22Rv1 (cell line): ENCODE data around the gene DNAJB12.
"Not testable (repeated sequence)": the region's sequence is repeated elsewhere in the genome, so short reads cannot be mapped to it uniquely, and the experiment has no call there.

Source experiments
- ZFX ChIP-seq: fragments of 450-650 bp; IDR thresholded peaks from 2 replicates; pipeline ENCODE4 v1.6.1; 2017; ENCODE audit warnings: antibody characterized with exemption, borderline replicate concordance
- TF ChIP-seq, protein P1 (sequence below): fragments of 450-650 bp; IDR thresholded peaks from 2 replicates; pipeline ENCODE4 v1.5.1; 2017; ENCODE audit warnings: mild to moderate bottlenecking

DNA sequence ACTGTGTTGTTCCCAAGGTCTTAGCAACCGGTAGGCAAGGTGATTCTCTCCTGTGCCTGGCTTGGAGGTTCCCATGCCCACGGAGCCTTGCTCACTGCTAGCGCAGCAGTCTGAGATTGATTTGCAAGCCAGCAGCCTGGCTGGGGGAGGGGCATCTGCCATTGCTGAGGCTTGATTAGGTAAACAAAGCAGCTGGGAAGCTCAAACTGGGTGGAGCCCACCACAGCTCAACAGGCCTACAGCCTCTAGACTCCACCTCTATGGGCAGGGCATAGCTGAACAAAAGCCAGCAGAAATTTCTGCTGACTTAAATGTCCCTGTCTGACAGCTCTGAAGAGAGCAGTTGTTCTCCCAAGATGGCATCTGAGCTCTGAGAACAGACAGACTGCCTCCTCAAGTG is 40.9 kb upstream of the DNAJB12 start:
- TF ChIP-seq, protein P1, sequence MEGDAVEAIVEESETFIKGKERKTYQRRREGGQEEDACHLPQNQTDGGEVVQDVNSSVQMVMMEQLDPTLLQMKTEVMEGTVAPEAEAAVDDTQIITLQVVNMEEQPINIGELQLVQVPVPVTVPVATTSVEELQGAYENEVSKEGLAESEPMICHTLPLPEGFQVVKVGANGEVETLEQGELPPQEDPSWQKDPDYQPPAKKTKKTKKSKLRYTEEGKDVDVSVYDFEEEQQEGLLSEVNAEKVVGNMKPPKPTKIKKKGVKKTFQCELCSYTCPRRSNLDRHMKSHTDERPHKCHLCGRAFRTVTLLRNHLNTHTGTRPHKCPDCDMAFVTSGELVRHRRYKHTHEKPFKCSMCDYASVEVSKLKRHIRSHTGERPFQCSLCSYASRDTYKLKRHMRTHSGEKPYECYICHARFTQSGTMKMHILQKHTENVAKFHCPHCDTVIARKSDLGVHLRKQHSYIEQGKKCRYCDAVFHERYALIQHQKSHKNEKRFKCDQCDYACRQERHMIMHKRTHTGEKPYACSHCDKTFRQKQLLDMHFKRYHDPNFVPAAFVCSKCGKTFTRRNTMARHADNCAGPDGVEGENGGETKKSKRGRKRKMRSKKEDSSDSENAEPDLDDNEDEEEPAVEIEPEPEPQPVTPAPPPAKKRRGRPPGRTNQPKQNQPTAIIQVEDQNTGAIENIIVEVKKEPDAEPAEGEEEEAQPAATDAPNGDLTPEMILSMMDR: not testable (repeated sequence)
- TF ChIP-seq ZFX: not testable (repeated sequence)
